Activated CD4-positive, alpha-beta T cell treated with anti-CD3 and anti-CD28 coated beads, Interleukin-2, amount 10 ng/mL, durations not matched to agents 24 days and 14 days (primary cell): ENCODE data around the gene CTXN2. TPM values are rescaled to one million over a fixed set of nuclear protein-coding genes. Genes with fewer than 3 reads are reported as not detected.

ENCODE experiments used
- DNase-seq: peaks from one replicate; pipeline ENCODE4 v3.0.0; 2022
- H3K27ac Mint-ChIP-seq: one replicate; pipeline ENCODE4 v1.8.0; 2022; ENCODE audit warnings: mild to moderate bottlenecking, mixed read lengths
- H3K27me3 Mint-ChIP-seq: one replicate; pipeline ENCODE4 v1.8.0; 2022; ENCODE audit warnings: mixed read lengths
- H3K36me3 Mint-ChIP-seq: one replicate; pipeline ENCODE4 v1.8.0; 2022; ENCODE audit warnings: low read depth, mild to moderate bottlenecking, mixed read lengths
- H3K4me1 Mint-ChIP-seq: one replicate; pipeline ENCODE4 v1.8.0; 2021; ENCODE audit warnings: mixed read lengths
- H3K4me3 Mint-ChIP-seq: one replicate; pipeline ENCODE4 v1.8.0; 2022; ENCODE audit warnings: mild to moderate bottlenecking, moderate library complexity, mixed read lengths
- H3K9me3 Mint-ChIP-seq: one replicate; pipeline ENCODE4 v1.8.0; 2021; ENCODE audit warnings: mixed read lengths
- intact Hi-C: fragments of 100-400 bp; cut with micrococcal nuclease; formaldehyde crosslinking; loops from one replicate; pipeline ENCODE4 v1.15.1; 2023
- total RNA-seq: library from RNA; stranded (reverse); gene quantifications from 2 replicates; pipeline ENCODE4 v1.2.3, GENCODE V29; 2022

The CTXN2 gene
- total RNA-seq, 1 donor from 2014 or later = 0.07 TPM

DNA sequence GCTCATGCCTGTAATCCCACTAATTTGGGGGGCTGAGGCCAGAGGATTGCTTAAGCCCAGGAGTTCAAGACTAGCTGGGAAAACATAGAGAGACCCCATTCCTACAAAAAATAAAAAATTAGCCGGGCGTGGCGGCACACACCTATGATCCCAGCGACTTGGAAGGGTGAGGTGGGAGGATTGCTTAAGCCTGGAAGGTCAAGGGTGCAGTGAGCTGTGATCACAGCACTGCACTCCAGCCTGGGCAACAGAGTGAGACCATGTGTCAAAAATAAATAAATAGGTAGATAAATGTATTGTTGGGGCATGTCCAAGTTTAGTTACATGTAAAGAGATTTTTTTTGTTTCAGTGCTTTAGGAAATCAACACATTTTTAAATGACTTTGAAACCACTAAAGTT lies 51.1 kb downstream of the CTXN2 start:
- Mint-ChIP-seq H3K36me3 (no peaks in the 10 kb centered on the region), H3K4me3 (no peak overlapping the region), H3K27ac (no peak overlapping the region), H3K27me3 (peaks cover 2% of the 10 kb centered on the region), H3K4me1 (no peaks in the 10 kb centered on the region), H3K9me3 (no peaks in the 10 kb centered on the region)
- intact Hi-C loops = no loop called here
- DNase-seq = no peak

DNA sequence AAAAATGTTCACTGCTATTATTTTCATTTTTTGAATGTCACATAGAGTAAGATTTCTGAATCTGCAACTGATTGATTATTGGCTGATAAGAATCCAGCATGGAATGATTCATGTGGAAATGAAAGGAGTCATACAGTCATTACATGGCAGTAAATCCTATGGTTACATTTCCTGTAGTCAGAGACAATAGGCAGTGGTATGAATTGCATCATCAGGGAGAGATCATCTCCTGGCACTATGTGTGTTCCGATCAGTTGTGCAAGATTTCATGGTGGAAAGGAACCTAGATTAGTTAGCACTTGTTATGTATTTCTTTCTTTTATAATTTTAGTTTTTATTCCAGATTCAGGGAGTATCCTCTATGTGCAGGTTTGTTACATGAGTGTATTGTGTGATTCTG lies 53.5 kb downstream of the CTXN2 start:
- H3K9me3 Mint-ChIP-seq = no peaks in the 10 kb centered on the region
- no peaks in the 10 kb centered on the region for H3K36me3 Mint-ChIP-seq
- intact Hi-C loops = no loop called here
- no peak for DNase-seq
- H3K27me3 Mint-ChIP-seq = no peaks in the 10 kb centered on the region
- H3K27ac Mint-ChIP-seq = no peak overlapping the region
- H3K4me3 Mint-ChIP-seq = no peak overlapping the region
- no peaks in the 10 kb centered on the region for H3K4me1 Mint-ChIP-seq

DNA sequence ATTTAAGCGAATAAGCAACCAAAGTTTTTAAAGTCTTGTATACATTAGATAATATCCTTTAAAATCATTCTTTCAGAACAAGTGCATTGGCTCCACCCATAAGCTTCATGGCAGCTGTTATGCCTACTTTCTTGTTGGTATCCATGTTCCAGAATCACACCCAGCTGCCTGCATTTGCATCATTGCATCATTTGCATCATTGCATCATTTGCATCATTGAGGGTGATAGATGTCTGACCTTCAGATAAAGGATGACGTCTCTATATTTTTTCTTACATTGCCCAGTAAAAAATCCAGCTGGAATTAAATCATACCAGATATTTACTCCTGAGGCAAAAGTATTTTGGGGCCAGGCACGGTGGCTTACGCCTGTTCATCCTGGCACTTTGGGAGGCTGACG lies 56.9 kb downstream of the CTXN2 start:
- H3K36me3 Mint-ChIP-seq = no peaks in the 10 kb centered on the region
- peaks cover 4% of the 10 kb centered on the region for H3K27me3 Mint-ChIP-seq
- intact Hi-C loops = no loop called here
- no peak for DNase-seq
- H3K27ac Mint-ChIP-seq = no peak overlapping the region
- H3K4me1 Mint-ChIP-seq = no peaks in the 10 kb centered on the region
- no peaks in the 10 kb centered on the region for H3K9me3 Mint-ChIP-seq
- H3K4me3 Mint-ChIP-seq = no peak overlapping the region

DNA sequence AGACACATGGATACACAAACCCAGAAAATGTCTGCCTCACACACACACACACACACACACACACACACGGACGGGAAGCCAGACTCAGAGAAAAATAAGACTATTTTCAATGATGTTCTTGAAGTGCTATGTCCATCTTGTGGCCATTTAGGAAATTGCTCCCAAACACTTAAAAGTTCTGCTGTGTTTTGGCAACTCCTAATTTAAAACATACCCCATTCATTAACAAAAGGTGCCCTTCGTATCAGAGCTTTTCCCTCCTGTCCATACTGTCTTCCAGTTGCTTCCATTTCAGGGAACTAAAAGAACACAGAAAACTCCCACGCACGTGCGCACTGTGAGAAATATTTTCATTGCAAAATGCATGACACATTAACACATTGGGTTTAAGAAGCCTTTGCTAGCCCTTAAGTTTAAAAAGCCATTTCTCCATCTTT lies 59.2 kb downstream of the CTXN2 start:
- no peaks in the 10 kb centered on the region for H3K36me3 Mint-ChIP-seq
- peak; percentile 68 for DNase-seq
- intact Hi-C loops = loop anchor here (2.0 kb wide), 1 partner anchor 138 kb away; no protein-coding TSS in a partner anchor

GRCh38 chr15:48253172-48253571 lies 61.7 kb downstream of the CTXN2 start:
- Mint-ChIP-seq H3K36me3 (no peaks in the 10 kb centered on the region), H3K27ac (no peak overlapping the region)

More for the DNA sequence above, 59.2 kb downstream of the CTXN2 start:
- Mint-ChIP-seq H3K27ac (no peak overlapping the region), H3K9me3 (no peaks in the 10 kb centered on the region), H3K4me3 (no peak overlapping the region), H3K27me3 (peaks cover 4% of the 10 kb centered on the region), H3K4me1 (no peaks in the 10 kb centered on the region)

More at GRCh38 chr15:48253172-48253571, 61.7 kb downstream of the CTXN2 start:
- H3K4me1 Mint-ChIP-seq = no peaks in the 10 kb centered on the region
- H3K27me3 Mint-ChIP-seq = peaks cover 4% of the 10 kb centered on the region
- DNase-seq = no peak
- intact Hi-C loops = no loop called here
- H3K9me3 Mint-ChIP-seq = no peaks in the 10 kb centered on the region
- no peak overlapping the region for H3K4me3 Mint-ChIP-seq

Other genes with a start within 250 kb of the CTXN2 start
- not detected in 2 replicates for gene SLC24A5, start 70.7 kb upstream of the CTXN2 start, total RNA-seq
- 24.2 and 27.5 TPM in 2 replicates for gene MYEF2, start 13.4 kb upstream of the CTXN2 start, total RNA-seq
- not detected in 2 replicates for gene SLC12A1, start 14.6 kb downstream of the CTXN2 start, total RNA-seq
- gene DUT, start 139.8 kb downstream of the CTXN2 start, total RNA-seq = 259 and 273 TPM in 2 replicates